ENCODE results near the gene IL17REL. TPM values are rescaled to one million over a fixed set of nuclear protein-coding genes. Genes with fewer than 3 reads are reported as not detected.
A peak's percentile ranks its signal among the peaks of the same experiment; 100 is the strongest.

IL17REL gene
- polyA plus RNA-seq: not detected

GRCh38 chr22:50012211-50013181, at the start of gene IL17REL:
TSS of gene IL17REL (minus strand) at chr22:50012765. CDS start at chr22:50012646, 119 bp downstream.
- H3K27ac Mint-ChIP-seq: peak within 1 kb of the TSS in 2 of 3 donors; percentile 25 to 90
- peaks cover 0 to 22% (median 16%) of the 10 kb centered on the region in 3 donors for H3K4me1 Mint-ChIP-seq
- H3K27me3 Mint-ChIP-seq: peaks cover 18% of the 10 kb centered on the region
- no peaks in the 10 kb centered on the region for H3K9me3 Mint-ChIP-seq
- peak within 1 kb of the TSS; percentile 38 to 83 (median 64) for H3K4me3 Mint-ChIP-seq
- H3K36me3 Mint-ChIP-seq: no peaks in the 10 kb centered on the region

GRCh38 chr22:50061824-50062355, 49.3 kb upstream of the IL17REL start:
- Mint-ChIP-seq H3K27ac (peak overlapping the region in 1 of 3 donors; percentile 16), H3K4me3 (no peak overlapping the region), H3K27me3 (peaks cover 18% of the 10 kb centered on the region)

GRCh38 chr22:50061141-50061823, 48.7 kb upstream of the IL17REL start:
- no peak overlapping the region for H3K27ac Mint-ChIP-seq
- H3K36me3 Mint-ChIP-seq: no peaks in the 10 kb centered on the region
- H3K4me1 Mint-ChIP-seq: peaks cover 3 to 7% (median 4%) of the 10 kb centered on the region in 3 donors
- H3K27me3 Mint-ChIP-seq: peaks cover 23% of the 10 kb centered on the region
- no peaks in the 10 kb centered on the region for H3K9me3 Mint-ChIP-seq
- H3K4me3 Mint-ChIP-seq: no peak overlapping the region

More at GRCh38 chr22:50061824-50062355, 49.3 kb upstream of the IL17REL start:
- no peaks in the 10 kb centered on the region for H3K9me3 Mint-ChIP-seq
- no peaks in the 10 kb centered on the region for H3K36me3 Mint-ChIP-seq
- peaks cover 0 to 2% (median 2%) of the 10 kb centered on the region in 3 donors for H3K4me1 Mint-ChIP-seq

- Mint-ChIP-seq H3K36me3 (no peaks in the 10 kb centered on the region), H3K4me1 (peaks cover 8 to 12% (median 10%) of the 10 kb centered on the region in 3 donors), H3K4me3 (peak overlapping the region in 1 of 4 donors; percentile 22)
Measured at GRCh38 chr22:50060441-50061140, 48.0 kb upstream of the IL17REL start.

GRCh38 chr22:50059881-50060262, 47.3 kb upstream of the IL17REL start:
- Mint-ChIP-seq H3K27ac (no peak overlapping the region), H3K9me3 (no peaks in the 10 kb centered on the region), H3K36me3 (no peaks in the 10 kb centered on the region), H3K4me1 (peaks cover 9 to 12% (median 10%) of the 10 kb centered on the region in 3 donors), H3K4me3 (peak overlapping the region in 1 of 4 donors; percentile 68), H3K27me3 (peaks cover 30% of the 10 kb centered on the region)

More at GRCh38 chr22:50060441-50061140, 48.0 kb upstream of the IL17REL start:
- H3K27ac Mint-ChIP-seq: no peak overlapping the region
- H3K9me3 Mint-ChIP-seq: no peaks in the 10 kb centered on the region
- H3K27me3 Mint-ChIP-seq: peaks cover 25% of the 10 kb centered on the region

- peak overlapping the region in 1 of 4 donors; percentile 68 for H3K4me3 Mint-ChIP-seq
- peaks cover 33% of the 10 kb centered on the region for H3K27me3 Mint-ChIP-seq
- no peaks in the 10 kb centered on the region for H3K36me3 Mint-ChIP-seq
- H3K4me1 Mint-ChIP-seq: peaks cover 9 to 12% (median 10%) of the 10 kb centered on the region in 3 donors
- H3K9me3 Mint-ChIP-seq: no peaks in the 10 kb centered on the region
- H3K27ac Mint-ChIP-seq: no peak overlapping the region
Measured at GRCh38 chr22:50058906-50059880, 46.6 kb upstream of the IL17REL start.

- no peaks in the 10 kb centered on the region for H3K36me3 Mint-ChIP-seq
- H3K27ac Mint-ChIP-seq: no peak within 1 kb of the TSS
- peaks cover 10 to 14% (median 12%) of the 10 kb centered on the region in 3 donors for H3K4me1 Mint-ChIP-seq
- peaks cover 39% of the 10 kb centered on the region for H3K27me3 Mint-ChIP-seq
- peak within 1 kb of the TSS in 1 of 4 donors; percentile 72 for H3K4me3 Mint-ChIP-seq
- H3K9me3 Mint-ChIP-seq: peaks cover 0 to 2% (median 0%) of the 10 kb centered on the region in 3 donors
Measured at GRCh38 chr22:50058061-50058905, 45.7 kb upstream of the IL17REL start, which contains the start of gene TTLL8. TSS of gene TTLL8 (minus strand) at chr22:50058298.

GRCh38 chr22:50057278-50058060, 44.9 kb upstream of the IL17REL start:
- Mint-ChIP-seq H3K36me3 (peaks cover under 1% of the 10 kb centered on the region), H3K27me3 (peaks cover 43% of the 10 kb centered on the region), H3K27ac (no peak overlapping the region), H3K4me1 (peaks cover 10 to 14% (median 12%) of the 10 kb centered on the region in 3 donors), H3K4me3 (peak overlapping the region in 1 of 4 donors; percentile 72), H3K9me3 (peaks cover 0 to 5% (median 0%) of the 10 kb centered on the region in 3 donors)

GRCh38 chr22:50056214-50056972, 43.8 kb upstream of the IL17REL start:
- Mint-ChIP-seq H3K36me3 (peaks cover 4% of the 10 kb centered on the region), H3K9me3 (peaks cover 0 to 9% (median 0%) of the 10 kb centered on the region in 3 donors), H3K27me3 (peaks cover 47% of the 10 kb centered on the region), H3K4me3 (peak overlapping the region; percentile 12 to 89 (median 63)), H3K4me1 (peaks cover 10 to 14% (median 12%) of the 10 kb centered on the region in 3 donors), H3K27ac (peak overlapping the region in 1 of 3 donors; percentile 4)

- H3K27ac Mint-ChIP-seq: peak overlapping the region in 1 of 3 donors; percentile 87
- H3K36me3 Mint-ChIP-seq: peaks cover 5% of the 10 kb centered on the region
- peaks cover 10 to 12% (median 12%) of the 10 kb centered on the region in 3 donors for H3K4me1 Mint-ChIP-seq
- H3K4me3 Mint-ChIP-seq: peak overlapping the region in 2 of 4 donors; percentile 49 to 72
- H3K9me3 Mint-ChIP-seq: peaks cover 0 to 9% (median 0%) of the 10 kb centered on the region in 3 donors
- H3K27me3 Mint-ChIP-seq: peaks cover 46% of the 10 kb centered on the region
Measured at GRCh38 chr22:50053861-50054260, 41.3 kb upstream of the IL17REL start.

- Mint-ChIP-seq H3K9me3 (peaks cover 0 to 9% (median 0%) of the 10 kb centered on the region in 3 donors), H3K4me3 (no peak overlapping the region), H3K27ac (no peak overlapping the region), H3K4me1 (peaks cover 10 to 12% (median 11%) of the 10 kb centered on the region in 3 donors), H3K27me3 (peaks cover 48% of the 10 kb centered on the region), H3K36me3 (peaks cover 5% of the 10 kb centered on the region)
Measured at GRCh38 chr22:50051930-50052329, 39.4 kb upstream of the IL17REL start.

Data from IgD-negative memory B cell (primary cell).